Omental fat pad (tissue), 4 donors: ENCODE data around the gene SEMA3C. TPM values are rescaled to one million over a fixed set of nuclear protein-coding genes. Genes with fewer than 3 reads are reported as not detected.

Experiments
- ATAC-seq: fragments of 150-250 bp; one replicate; pipeline ENCODE4 v1.9.1; 2016; ENCODE audit warnings: mild to moderate bottlenecking, moderate library complexity; ENCODE audit not compliant: low FRiP score
- DNase-seq: peaks from one replicate; pipeline ENCODE4 v3.0.0-alpha.2; 2019; ENCODE audit warnings: low spot score
- CTCF ChIP-seq, 3 donors: fragments of 450-650 bp; IDR thresholded peaks; one replicate each; pipeline ENCODE4 v1.5.1; 2016 to 2017; ENCODE audit warnings: antibody characterized with exemption in 3 of 3, mild to moderate bottlenecking in 3 of 3, moderate library complexity in 2 of 3
- total RNA-seq, 4 donors: library from RNA; depleted of rRNA; stranded (reverse); fragments of >200 nt; gene quantifications; one replicate each; pipeline ENCODE4 v1.1.0, GENCODE V29; 2016

The SEMA3C gene
- total RNA-seq, 4 donors from 2014 or later = 46.2 to 201 (median 126) TPM

DNA sequence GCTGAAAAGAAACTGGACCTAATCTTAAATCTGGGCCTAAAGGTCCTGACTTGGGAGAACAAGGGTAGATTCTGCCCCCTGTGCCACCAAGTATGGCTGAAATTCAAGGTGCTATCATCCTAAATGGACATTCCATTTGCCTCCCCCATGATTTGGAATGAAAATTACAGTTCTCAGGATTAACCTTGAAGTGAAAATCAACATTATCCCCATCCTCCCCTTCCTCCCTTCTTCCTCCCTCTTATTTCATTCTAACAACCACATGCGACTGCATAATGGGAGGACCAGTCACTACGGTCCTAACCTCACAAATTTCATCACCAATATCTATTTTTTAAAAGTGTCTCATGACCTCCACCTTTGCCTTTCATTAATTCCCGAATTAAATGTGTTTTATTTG lies 62.1 kb downstream of the SEMA3C start:
- no peak for DNase-seq
- ATAC-seq = no peak
- TF ChIP-seq CTCF (IDR thresholded peaks at IDR 0.05) = no peak

DNA sequence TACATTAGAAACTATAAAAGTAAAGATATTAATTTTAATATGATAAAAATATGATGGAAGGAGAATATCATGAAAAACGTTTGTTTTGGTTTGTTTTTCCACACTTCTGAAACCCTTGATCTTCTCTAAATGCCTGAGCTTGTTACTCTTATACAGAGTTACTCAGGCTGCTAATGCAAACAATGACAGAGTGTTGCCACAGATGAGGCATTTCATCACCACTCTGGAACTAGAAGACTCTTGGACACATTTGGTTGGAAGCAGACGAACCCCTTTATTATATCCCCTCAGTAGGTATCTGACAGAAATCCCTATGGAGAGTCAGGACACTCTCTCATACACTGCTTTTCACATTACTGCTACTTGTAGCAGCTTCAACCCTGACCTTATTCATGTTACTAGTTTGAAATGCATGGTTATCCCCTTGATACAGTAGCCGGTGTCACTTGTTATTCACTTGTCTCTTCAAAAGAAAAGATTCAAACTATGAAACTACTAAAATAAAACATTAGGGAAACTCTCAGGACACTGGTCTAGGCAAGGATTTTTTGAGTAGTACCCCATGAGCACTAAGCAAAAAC lies 66.9 kb downstream of the SEMA3C start:
- DNase-seq (no peak), ATAC-seq (no peak)
- no peak for TF ChIP-seq CTCF (IDR thresholded peaks at IDR 0.05)

- no peak for DNase-seq
- no peak for ATAC-seq
- no peak for TF ChIP-seq CTCF (IDR thresholded peaks at IDR 0.05)
Observed at GRCh38 chr7:80848841-80849240, 70.0 kb downstream of the SEMA3C start.

GRCh38 chr7:80847895-80848294 lies 71.0 kb downstream of the SEMA3C start:
- no peak for TF ChIP-seq CTCF (IDR thresholded peaks at IDR 0.05)
- no peak for ATAC-seq
- DNase-seq = no peak

- ATAC-seq (no peak), DNase-seq (no peak)
- TF ChIP-seq CTCF (IDR thresholded peaks at IDR 0.05) = no peak
Observed at GRCh38 chr7:80847027-80847426, 71.8 kb downstream of the SEMA3C start.

DNA sequence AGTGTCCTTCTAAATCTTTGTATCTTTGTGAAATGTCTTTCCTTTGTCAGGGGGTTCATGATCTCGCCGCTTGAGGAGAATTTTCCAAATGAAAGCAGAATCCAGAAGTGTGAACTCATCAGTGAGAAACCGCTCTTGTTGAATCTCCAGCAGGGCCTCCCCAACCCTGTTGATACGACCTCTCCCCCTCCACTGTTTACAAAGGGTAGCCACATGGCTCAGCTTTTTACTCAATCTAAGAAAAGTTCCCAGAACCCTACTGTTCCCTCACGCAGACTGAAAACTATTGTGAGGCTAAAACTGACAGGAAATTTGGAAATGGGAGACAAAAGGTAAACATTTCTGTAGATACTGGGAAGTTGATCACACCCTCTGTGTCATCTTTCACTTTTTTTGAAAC lies 73.9 kb downstream of the SEMA3C start:
- DNase-seq (no peak), ATAC-seq (no peak)
- no peak for TF ChIP-seq CTCF (IDR thresholded peaks at IDR 0.05)

GRCh38 chr7:80843018-80843677 lies 75.7 kb downstream of the SEMA3C start:
- ATAC-seq = no peak
- DNase-seq = no peak
- TF ChIP-seq CTCF (IDR thresholded peaks at IDR 0.05) = no peak
